Measurements from ENCODE around the gene MN1.
A peak's percentile ranks its signal among the peaks of the same experiment; 100 is the strongest.

Gene MN1

DNA sequence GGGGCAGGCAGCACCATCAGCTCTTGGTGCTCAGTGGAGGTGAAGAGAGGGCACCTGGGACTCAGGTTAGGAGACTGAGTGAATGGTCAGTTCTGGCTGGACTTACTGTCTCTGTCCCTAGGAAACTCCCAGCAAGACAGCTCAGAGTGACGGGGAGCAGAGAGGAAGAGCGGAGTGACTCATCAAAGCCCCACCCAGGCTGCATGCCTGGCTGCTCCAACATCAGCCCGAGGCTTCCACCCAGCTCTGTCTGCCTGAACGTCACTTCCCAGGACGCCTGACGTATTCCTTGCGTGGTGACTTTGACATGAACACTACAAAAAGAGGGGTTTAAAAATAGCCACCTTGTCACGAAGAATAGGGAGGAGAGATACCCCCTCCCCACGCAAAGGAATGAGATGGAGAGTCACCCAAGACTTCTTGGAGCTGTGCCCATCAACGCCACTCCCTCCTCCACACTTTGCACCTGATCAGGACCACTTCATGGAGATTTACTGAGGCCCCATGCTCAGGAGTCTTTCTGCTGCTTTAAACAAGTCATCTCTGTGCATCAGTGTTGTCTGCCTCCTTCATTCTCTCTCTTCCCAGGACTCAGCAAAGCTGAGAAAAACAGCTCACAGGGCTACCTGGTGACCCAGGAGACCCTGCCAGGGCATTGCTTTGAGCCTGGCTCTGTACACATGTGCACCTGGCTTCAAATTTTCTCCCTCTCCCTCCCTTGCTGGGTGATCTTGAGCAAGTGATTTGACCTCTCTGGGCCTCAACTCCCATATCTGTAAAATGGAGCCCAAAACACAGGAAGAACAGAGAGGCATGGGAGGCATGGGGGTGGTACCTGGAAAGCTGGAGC is 83.1 kb downstream of the MN1 start:
- no peaks in the 10 kb centered on the region for H3K79me2 ChIP-seq
- H3K27ac ChIP-seq: peak overlapping the region; percentile 56
- no peaks in the 10 kb centered on the region for H3K36me3 ChIP-seq (ENCODE audit: control insufficient read depth, insufficient read depth, low read length)
- H2AFZ ChIP-seq: no peak overlapping the region
- TF ChIP-seq, protein P1, sequence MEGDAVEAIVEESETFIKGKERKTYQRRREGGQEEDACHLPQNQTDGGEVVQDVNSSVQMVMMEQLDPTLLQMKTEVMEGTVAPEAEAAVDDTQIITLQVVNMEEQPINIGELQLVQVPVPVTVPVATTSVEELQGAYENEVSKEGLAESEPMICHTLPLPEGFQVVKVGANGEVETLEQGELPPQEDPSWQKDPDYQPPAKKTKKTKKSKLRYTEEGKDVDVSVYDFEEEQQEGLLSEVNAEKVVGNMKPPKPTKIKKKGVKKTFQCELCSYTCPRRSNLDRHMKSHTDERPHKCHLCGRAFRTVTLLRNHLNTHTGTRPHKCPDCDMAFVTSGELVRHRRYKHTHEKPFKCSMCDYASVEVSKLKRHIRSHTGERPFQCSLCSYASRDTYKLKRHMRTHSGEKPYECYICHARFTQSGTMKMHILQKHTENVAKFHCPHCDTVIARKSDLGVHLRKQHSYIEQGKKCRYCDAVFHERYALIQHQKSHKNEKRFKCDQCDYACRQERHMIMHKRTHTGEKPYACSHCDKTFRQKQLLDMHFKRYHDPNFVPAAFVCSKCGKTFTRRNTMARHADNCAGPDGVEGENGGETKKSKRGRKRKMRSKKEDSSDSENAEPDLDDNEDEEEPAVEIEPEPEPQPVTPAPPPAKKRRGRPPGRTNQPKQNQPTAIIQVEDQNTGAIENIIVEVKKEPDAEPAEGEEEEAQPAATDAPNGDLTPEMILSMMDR (IDR thresholded peaks at IDR 0.05): no peak
- no peaks in the 10 kb centered on the region for H3K27me3 ChIP-seq (ENCODE audit: control insufficient read depth, insufficient read depth, low read length)
- H3K9ac ChIP-seq: no peak overlapping the region
- H3K4me2 ChIP-seq (ENCODE audit: low read length): no peak overlapping the region
- no peaks in the 10 kb centered on the region for H3K4me1 ChIP-seq
- H3K4me3 ChIP-seq (ENCODE audit: low read depth, low read length): no peak overlapping the region
- no peaks in the 10 kb centered on the region for H3K9me3 ChIP-seq (ENCODE audit: control insufficient read depth, low read length)

DNA sequence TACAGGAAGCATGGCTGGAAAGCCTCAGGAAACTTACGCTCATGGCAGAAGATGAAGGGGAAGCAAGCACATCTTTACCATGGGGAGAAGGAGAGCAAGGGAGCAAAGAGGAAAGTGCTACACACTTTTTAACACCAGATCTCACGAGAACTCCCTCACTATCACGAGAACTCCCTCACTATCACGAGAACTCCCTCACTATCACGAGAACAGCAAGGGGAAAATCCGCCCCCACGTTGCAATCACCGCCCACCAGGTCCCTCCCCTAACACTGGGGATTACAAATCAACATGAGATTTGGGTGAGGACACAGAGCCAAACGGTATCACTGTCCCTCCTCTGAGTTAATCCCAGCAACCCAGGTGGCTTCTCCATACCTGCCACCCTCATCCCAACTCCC is 84.5 kb downstream of the MN1 start:
- no peak overlapping the region for H3K27ac ChIP-seq
- no peak overlapping the region for H3K4me3 ChIP-seq (ENCODE audit: low read depth, low read length)
- H3K9me3 ChIP-seq (ENCODE audit: control insufficient read depth, low read length): no peaks in the 10 kb centered on the region
- H3K4me1 ChIP-seq: no peaks in the 10 kb centered on the region
- no peaks in the 10 kb centered on the region for H3K27me3 ChIP-seq (ENCODE audit: control insufficient read depth, insufficient read depth, low read length)
- H3K9ac ChIP-seq: no peak overlapping the region
- no peaks in the 10 kb centered on the region for H3K36me3 ChIP-seq (ENCODE audit: control insufficient read depth, insufficient read depth, low read length)
- no peak overlapping the region for H3K4me2 ChIP-seq (ENCODE audit: low read length)
- H3K79me2 ChIP-seq: no peaks in the 10 kb centered on the region
- no peak overlapping the region for H2AFZ ChIP-seq
- TF ChIP-seq, protein P1 (IDR thresholded peaks at IDR 0.05): no peak

DNA sequence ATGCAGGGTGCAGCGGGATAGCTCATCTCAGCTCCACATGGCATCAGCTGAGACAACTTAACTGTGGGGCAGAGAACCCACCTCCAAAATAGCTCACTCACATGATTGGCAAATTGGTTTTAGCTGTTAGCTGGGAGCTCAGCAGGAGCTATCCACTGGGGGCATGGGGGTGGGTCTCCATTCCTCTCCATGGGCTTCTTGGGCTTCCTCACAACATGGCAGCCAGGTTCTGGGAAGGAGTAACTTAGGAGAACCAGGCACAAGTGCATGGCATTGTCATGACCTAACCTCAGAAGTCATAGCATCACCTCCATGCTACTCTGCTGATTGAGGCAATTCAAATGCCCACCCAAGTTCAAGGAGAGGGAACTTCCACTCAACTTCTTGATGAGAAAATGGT is 85.5 kb downstream of the MN1 start:
- Histone ChIP-seq H3K4me1 (no peaks in the 10 kb centered on the region), H3K9me3 (ENCODE audit: control insufficient read depth, low read length) (no peaks in the 10 kb centered on the region), H3K4me2 (ENCODE audit: low read length) (no peak overlapping the region), H3K27ac (no peak overlapping the region), H3K4me3 (ENCODE audit: low read depth, low read length) (no peak overlapping the region), H3K79me2 (no peaks in the 10 kb centered on the region), H3K9ac (no peak overlapping the region), H2AFZ (no peak overlapping the region), H3K36me3 (ENCODE audit: control insufficient read depth, insufficient read depth, low read length) (no peaks in the 10 kb centered on the region), H3K27me3 (ENCODE audit: control insufficient read depth, insufficient read depth, low read length) (no peaks in the 10 kb centered on the region)
- TF ChIP-seq, protein P1 (IDR thresholded peaks at IDR 0.05): no peak

DNA sequence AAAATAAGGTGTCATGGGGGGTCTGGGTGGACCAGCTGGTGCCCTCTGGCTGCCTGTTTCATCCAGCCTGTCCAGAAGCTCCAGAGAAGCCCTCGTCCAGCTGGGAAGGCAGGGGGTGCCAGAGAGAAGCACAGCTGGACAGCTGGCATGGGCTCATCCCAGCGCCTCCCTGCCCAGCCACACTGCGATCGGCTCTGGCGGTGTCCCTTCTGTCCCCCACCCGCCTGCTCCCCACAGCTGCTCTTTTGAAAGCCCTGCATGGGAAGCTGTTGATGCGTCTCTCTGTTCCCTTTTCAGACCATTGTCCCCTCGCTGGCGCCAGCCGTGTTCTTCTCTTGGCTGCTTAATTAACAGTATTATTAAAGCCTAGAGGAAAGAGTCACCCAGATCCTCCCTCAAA is 86.5 kb downstream of the MN1 start:
- no peaks in the 10 kb centered on the region for H3K4me1 ChIP-seq
- no peak overlapping the region for H3K4me3 ChIP-seq (ENCODE audit: low read depth, low read length)
- no peak overlapping the region for H3K27ac ChIP-seq
- H2AFZ ChIP-seq: no peak overlapping the region
- no peaks in the 10 kb centered on the region for H3K27me3 ChIP-seq (ENCODE audit: control insufficient read depth, insufficient read depth, low read length)
- no peak overlapping the region for H3K4me2 ChIP-seq (ENCODE audit: low read length)
- H3K79me2 ChIP-seq: no peaks in the 10 kb centered on the region
- TF ChIP-seq, protein P1 (IDR thresholded peaks at IDR 0.05): no peak
- no peaks in the 10 kb centered on the region for H3K36me3 ChIP-seq (ENCODE audit: control insufficient read depth, insufficient read depth, low read length)
- no peak overlapping the region for H3K9ac ChIP-seq
- no peaks in the 10 kb centered on the region for H3K9me3 ChIP-seq (ENCODE audit: control insufficient read depth, low read length)

DNA sequence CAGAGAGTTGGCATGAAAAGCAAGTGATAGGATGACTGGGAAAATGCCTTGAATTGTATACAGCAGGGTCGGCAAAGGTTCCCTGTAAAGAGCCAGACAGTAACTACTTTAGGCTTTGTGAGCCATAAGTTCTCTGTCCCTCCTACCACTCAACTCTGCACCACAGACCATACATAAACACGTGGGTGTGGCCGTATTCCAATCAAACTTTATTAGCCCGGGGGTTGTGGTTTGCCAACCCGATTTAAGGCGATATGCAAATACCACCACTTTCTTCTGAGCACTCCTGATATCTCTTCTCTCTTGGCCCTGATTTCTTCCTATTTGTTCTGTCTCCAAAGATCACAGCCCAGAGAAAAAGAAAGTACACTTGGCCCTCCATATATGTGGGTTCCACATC is 87.5 kb downstream of the MN1 start:
- no peaks in the 10 kb centered on the region for H3K4me1 ChIP-seq
- no peaks in the 10 kb centered on the region for H3K27me3 ChIP-seq (ENCODE audit: control insufficient read depth, insufficient read depth, low read length)
- H3K4me3 ChIP-seq (ENCODE audit: low read depth, low read length): no peak overlapping the region
- no peak overlapping the region for H2AFZ ChIP-seq
- no peak overlapping the region for H3K4me2 ChIP-seq (ENCODE audit: low read length)
- no peak overlapping the region for H3K9ac ChIP-seq
- TF ChIP-seq, protein P1 (IDR thresholded peaks at IDR 0.05): no peak
- H3K27ac ChIP-seq: no peak overlapping the region
- H3K36me3 ChIP-seq (ENCODE audit: control insufficient read depth, insufficient read depth, low read length): no peaks in the 10 kb centered on the region
- no peaks in the 10 kb centered on the region for H3K9me3 ChIP-seq (ENCODE audit: control insufficient read depth, low read length)
- H3K79me2 ChIP-seq: no peaks in the 10 kb centered on the region
